ENCODE data around the gene FARP1. TPM values are rescaled to one million over a fixed set of nuclear protein-coding genes. Genes with fewer than 3 reads are reported as not detected.
"Not testable (repeated sequence)": the region's sequence is repeated elsewhere in the genome, so short reads cannot be mapped to it uniquely, and the experiment has no call there.

FARP1 gene
- total RNA-seq, 2 donors from 2014 or later = 0.76 to 0.87 TPM

GRCh38 chr13:98411013-98411412 lies 268.1 kb downstream of the FARP1 start:
- Mint-ChIP-seq H3K27me3 (peaks cover 61% of the 10 kb centered on the region), H3K4me1 (peaks cover 6% of the 10 kb centered on the region), H3K4me3 (no peak overlapping the region), H3K36me3 (ENCODE audit: low read depth) (no peaks in the 10 kb centered on the region), H3K27ac (no peak overlapping the region)
- no peak for ATAC-seq
- no peaks in the 10 kb centered on the region for H3K9me3 ChIP-seq (ENCODE audit: control insufficient read depth, low read length, poor library complexity, severe bottlenecking)
- DNase-seq = no peak

DNA sequence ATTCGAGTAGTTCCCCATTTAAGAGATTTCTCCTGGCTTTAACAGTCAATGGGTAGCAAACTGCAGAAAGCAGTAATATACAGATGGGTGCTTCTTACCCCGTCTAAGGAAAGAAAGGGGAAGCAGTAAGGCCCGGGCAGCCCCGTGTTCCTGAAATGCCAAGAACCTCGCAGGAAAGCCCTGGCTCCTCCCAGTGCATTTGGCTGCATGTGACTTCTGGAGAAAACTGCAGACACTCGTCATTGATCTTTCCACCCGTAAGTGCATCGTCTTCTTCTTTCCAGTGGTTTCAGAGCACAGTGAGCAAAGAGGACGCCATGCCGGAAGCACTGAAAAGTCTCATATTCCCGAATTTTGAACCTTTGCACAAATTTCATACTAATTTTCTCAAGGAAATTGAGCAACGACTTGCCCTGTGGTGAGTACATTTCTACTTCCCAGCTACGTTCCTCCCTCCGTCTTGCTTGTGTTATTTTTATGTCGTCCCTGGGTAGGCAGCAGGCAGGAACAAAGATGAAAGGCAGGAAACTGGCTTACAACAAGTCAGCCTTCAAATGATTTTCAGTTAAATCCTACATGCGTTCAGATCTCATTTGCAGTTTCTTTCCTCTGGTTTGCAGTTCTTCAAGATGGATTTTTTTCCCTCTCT lies 268.8 kb downstream of the FARP1 start:
- peak overlapping the region; percentile 72 for H3K4me3 Mint-ChIP-seq
- no peaks in the 10 kb centered on the region for H3K36me3 Mint-ChIP-seq (ENCODE audit: low read depth)
- no peak overlapping the region for H3K27ac Mint-ChIP-seq
- DNase-seq (no peak), ATAC-seq (no peak)
- H3K9me3 ChIP-seq (ENCODE audit: control insufficient read depth, low read length, poor library complexity, severe bottlenecking) = no peaks in the 10 kb centered on the region
- H3K27me3 Mint-ChIP-seq = peaks cover 60% of the 10 kb centered on the region
- peaks cover 6% of the 10 kb centered on the region for H3K4me1 Mint-ChIP-seq

DNA sequence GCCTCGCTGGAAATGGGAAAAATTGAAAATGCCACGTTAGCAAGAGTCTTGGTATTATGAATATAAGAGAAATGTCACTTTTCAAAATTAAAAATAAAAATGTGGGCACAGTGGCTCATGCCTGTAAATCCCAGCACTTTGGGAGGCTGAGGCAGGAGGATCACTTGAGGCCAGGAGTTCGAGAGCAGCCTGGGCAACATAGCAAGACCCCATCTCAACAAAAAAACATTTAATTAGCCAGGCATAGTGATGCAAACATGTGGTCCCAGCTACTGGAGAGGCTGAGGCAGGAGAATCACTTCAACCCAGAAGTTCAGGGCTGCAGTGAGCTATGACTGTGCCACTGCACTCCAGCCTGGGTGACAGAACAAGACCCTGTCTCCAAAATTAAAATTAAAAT lies 270.4 kb downstream of the FARP1 start:
- H3K27me3 Mint-ChIP-seq = peaks cover 56% of the 10 kb centered on the region
- not testable (repeated sequence) for H3K4me1 Mint-ChIP-seq; H3K36me3 Mint-ChIP-seq (ENCODE audit: low read depth)

GRCh38 chr13:98413796-98414195 lies 270.9 kb downstream of the FARP1 start:
- H3K4me1 Mint-ChIP-seq = peaks cover 6% of the 10 kb centered on the region
- H3K9me3 ChIP-seq (ENCODE audit: control insufficient read depth, low read length, poor library complexity, severe bottlenecking) = no peaks in the 10 kb centered on the region
- no peak overlapping the region for H3K27ac Mint-ChIP-seq
- ATAC-seq (no peak), DNase-seq (no peak)
- no peak overlapping the region for H3K4me3 Mint-ChIP-seq
- peaks cover 54% of the 10 kb centered on the region for H3K27me3 Mint-ChIP-seq
- H3K36me3 Mint-ChIP-seq (ENCODE audit: low read depth) = no peaks in the 10 kb centered on the region

More for the DNA sequence above, 270.4 kb downstream of the FARP1 start:
- not testable (repeated sequence) for H3K27ac Mint-ChIP-seq; ATAC-seq; H3K4me3 Mint-ChIP-seq; H3K9me3 ChIP-seq (ENCODE audit: control insufficient read depth, low read length, poor library complexity, severe bottlenecking); DNase-seq

DNA sequence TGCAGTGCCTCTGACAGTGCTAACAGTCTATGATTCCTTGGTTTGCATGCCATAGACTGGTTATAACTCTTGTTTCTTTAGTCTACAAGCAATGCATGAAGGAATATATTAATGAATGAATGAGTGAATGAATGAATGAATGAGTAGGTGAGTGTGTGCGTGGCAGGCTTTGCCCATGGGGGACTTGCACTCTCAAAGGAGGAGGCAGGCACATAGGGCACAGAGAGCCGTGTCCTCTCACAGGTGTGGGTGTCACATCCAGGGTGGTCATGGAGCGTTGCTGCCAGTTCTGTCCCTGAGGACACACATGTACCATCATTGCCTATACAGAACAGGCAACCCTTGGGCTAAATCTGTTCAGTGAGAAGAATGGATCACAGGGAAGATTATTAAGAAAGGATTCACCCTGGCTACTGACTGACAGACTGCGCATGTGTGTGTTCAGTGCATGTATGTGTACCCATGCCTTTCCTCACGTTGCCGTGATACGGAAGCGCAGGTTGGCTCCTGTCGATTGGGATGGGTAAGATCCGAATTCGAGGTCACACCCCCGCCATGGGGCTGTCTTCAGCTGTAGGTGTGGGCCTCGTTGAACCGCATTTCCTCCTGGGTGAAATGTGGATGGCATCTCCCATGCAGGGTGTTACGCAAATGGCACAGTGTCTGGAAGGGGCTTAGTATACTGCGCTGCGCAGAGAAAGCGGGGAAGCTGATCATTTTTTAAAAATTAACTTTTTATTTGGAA lies 272.6 kb downstream of the FARP1 start:
- Mint-ChIP-seq H3K4me1 (peaks cover 6% of the 10 kb centered on the region), H3K27ac (no peak overlapping the region), H3K36me3 (ENCODE audit: low read depth) (no peaks in the 10 kb centered on the region), H3K4me3 (no peak overlapping the region), H3K27me3 (peaks cover 54% of the 10 kb centered on the region)
- no peaks in the 10 kb centered on the region for H3K9me3 ChIP-seq (ENCODE audit: control insufficient read depth, low read length, poor library complexity, severe bottlenecking)
- ATAC-seq (no peak), DNase-seq (no peak)

DNA sequence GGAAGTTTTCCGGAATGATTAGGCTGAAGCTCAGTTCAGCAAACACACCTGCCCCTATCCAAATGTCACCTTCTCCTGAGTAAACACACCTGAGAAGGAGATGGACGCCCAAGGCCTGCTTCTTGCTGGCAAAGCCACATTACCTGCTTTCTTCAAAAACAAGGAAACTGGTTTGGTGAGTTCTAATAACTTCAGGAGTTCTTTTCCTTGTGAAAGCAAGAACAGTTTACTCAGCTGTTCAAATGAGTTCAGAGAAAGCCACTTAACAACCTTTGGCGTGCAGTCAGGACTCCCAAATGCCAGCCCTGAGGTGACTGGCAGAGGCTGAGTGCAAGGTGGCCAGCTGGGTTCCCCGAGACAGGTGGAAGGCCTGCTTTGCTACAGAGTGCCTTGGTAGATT lies 273.5 kb downstream of the FARP1 start:
- DNase-seq (no peak), ATAC-seq (no peak)
- peaks cover 58% of the 10 kb centered on the region for H3K27me3 Mint-ChIP-seq
- H3K9me3 ChIP-seq (ENCODE audit: control insufficient read depth, low read length, poor library complexity, severe bottlenecking) = no peaks in the 10 kb centered on the region
- no peak overlapping the region for H3K27ac Mint-ChIP-seq
- peaks cover 8% of the 10 kb centered on the region for H3K4me1 Mint-ChIP-seq
- H3K4me3 Mint-ChIP-seq = no peak overlapping the region
- H3K36me3 Mint-ChIP-seq (ENCODE audit: low read depth) = no peaks in the 10 kb centered on the region

GRCh38 chr13:98419786-98420553 lies 277.1 kb downstream of the FARP1 start:
- Mint-ChIP-seq H3K27ac (no peak overlapping the region), H3K36me3 (ENCODE audit: low read depth) (no peaks in the 10 kb centered on the region), H3K4me1 (peaks cover 2% of the 10 kb centered on the region), H3K27me3 (peaks cover 58% of the 10 kb centered on the region), H3K4me3 (no peak overlapping the region)
- ATAC-seq (no peak), DNase-seq (no peak)
- no peaks in the 10 kb centered on the region for H3K9me3 ChIP-seq (ENCODE audit: control insufficient read depth, low read length, poor library complexity, severe bottlenecking)

GRCh38 chr13:98420554-98421175 lies 277.8 kb downstream of the FARP1 start:
- Mint-ChIP-seq H3K36me3 (ENCODE audit: low read depth) (no peaks in the 10 kb centered on the region), H3K4me3 (no peak overlapping the region), H3K27me3 (peaks cover 52% of the 10 kb centered on the region), H3K27ac (no peak overlapping the region), H3K4me1 (peaks cover 2% of the 10 kb centered on the region)
- DNase-seq (no peak), ATAC-seq (no peak)
- no peaks in the 10 kb centered on the region for H3K9me3 ChIP-seq (ENCODE audit: control insufficient read depth, low read length, poor library complexity, severe bottlenecking)

DNA sequence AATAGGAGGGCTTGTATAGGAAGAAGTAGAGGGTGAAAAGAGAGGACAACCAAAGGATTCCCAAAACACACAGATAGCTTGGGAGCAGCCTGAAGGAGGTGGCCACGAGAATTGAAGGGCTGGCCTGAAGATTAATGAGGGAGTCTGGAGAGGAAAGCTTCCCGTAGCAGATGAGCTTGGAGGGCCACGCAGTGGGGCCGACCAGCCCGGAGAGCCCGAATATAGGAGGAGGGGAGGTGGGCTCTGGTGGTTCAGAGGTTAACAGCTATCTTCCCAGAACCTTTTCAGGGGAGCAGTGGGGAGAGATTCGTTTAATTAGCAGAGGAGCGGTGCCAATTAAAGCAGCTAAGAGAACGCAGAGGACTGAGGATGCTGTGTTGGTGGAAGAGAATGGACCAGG lies 279.2 kb downstream of the FARP1 start:
- Mint-ChIP-seq H3K4me1 (peaks cover 5% of the 10 kb centered on the region), H3K27me3 (peaks cover 64% of the 10 kb centered on the region), H3K27ac (no peak overlapping the region), H3K4me3 (no peak overlapping the region), H3K36me3 (ENCODE audit: low read depth) (peaks cover 2% of the 10 kb centered on the region)
- no peak for ATAC-seq
- no peak for DNase-seq
- H3K9me3 ChIP-seq (ENCODE audit: control insufficient read depth, low read length, poor library complexity, severe bottlenecking) = no peaks in the 10 kb centered on the region

DNA sequence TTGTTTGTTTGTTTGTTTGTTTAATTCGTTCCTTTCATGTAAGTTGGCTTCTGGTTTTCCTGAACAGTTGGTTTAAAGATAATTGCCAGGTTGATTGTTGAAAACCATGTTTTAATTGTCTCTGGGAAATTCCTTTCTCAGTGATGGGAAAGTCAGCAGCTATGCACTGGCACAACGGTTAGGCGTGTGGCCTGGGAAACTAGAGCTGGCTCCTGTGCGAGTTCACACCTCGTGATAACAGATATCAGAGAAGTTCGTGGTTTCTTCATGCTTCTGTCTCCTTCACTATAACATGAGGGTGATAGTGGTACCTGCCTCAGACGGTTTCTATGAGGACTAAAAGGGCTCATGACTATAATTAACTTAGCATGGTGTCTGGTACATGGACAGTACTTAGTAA lies 280.5 kb downstream of the FARP1 start:
- Mint-ChIP-seq H3K27me3 (peaks cover 78% of the 10 kb centered on the region), H3K36me3 (ENCODE audit: low read depth) (peaks cover 2% of the 10 kb centered on the region), H3K4me3 (no peak overlapping the region), H3K27ac (no peak overlapping the region), H3K4me1 (peaks cover 7% of the 10 kb centered on the region)
- ATAC-seq (no peak), DNase-seq (no peak)
- H3K9me3 ChIP-seq (ENCODE audit: control insufficient read depth, low read length, poor library complexity, severe bottlenecking) = no peaks in the 10 kb centered on the region

- ATAC-seq = no peak
- Mint-ChIP-seq H3K27me3 (peaks cover 77% of the 10 kb centered on the region), H3K27ac (no peak overlapping the region), H3K4me1 (peaks cover 8% of the 10 kb centered on the region), H3K4me3 (no peak overlapping the region), H3K36me3 (ENCODE audit: low read depth) (peaks cover 4% of the 10 kb centered on the region)
- DNase-seq = no peak
- H3K9me3 ChIP-seq (ENCODE audit: control insufficient read depth, low read length, poor library complexity, severe bottlenecking) = no peaks in the 10 kb centered on the region
Observed at GRCh38 chr13:98427331-98427995, 284.6 kb downstream of the FARP1 start.

DNA sequence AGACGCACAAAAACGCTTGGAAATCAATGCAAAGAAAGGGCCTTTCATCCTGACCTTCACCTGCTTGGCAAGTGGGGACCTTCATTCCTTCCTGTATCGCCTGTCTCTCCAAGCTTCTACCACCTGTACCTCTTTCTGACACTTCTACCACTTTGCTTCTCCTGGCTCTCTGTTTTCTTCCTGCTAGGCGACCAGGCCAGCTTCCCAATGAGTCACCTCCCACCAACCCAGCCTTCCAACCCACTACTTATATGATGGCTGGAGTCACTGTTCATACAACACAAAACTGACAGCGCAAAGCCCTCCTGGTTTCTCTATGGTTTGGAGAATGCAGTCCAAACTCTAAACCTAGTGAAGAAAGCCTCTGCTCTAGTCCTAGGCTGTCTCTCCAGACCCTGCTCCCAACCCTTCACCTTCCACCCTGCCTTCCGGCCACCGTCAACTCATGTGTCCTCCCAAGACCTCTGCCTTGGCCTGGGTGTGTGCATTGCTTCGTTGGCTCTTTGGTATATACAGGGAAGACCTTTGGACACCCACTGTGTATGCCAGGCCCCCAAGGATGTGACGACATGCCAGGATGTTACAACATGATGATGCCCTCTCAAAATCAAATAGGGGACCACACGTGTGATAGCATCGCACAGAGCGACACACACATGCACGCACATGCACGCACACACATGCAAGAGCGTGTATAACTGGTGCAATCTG lies 285.5 kb downstream of the FARP1 start:
- H3K36me3 Mint-ChIP-seq (ENCODE audit: low read depth) = peaks cover 4% of the 10 kb centered on the region
- no peak for DNase-seq
- ATAC-seq = no peak
- no peak overlapping the region for H3K4me3 Mint-ChIP-seq
- no peak overlapping the region for H3K27ac Mint-ChIP-seq
- H3K4me1 Mint-ChIP-seq = peaks cover 8% of the 10 kb centered on the region
- H3K9me3 ChIP-seq (ENCODE audit: control insufficient read depth, low read length, poor library complexity, severe bottlenecking) = no peaks in the 10 kb centered on the region
- peaks cover 75% of the 10 kb centered on the region for H3K27me3 Mint-ChIP-seq

Data from T-helper 17 cell (primary cell).